ENCODE results near the gene NDRG2.
"Not testable (repeated sequence)": the region's sequence is repeated elsewhere in the genome, so short reads cannot be mapped to it uniquely, and the experiment has no call there.

Gene NDRG2

GRCh38 chr14:21033133-21033698, 8.4 kb upstream of the NDRG2 start:
- no peak for DNase-seq

- no peak for DNase-seq
Measured at GRCh38 chr14:21032326-21033132, 7.7 kb upstream of the NDRG2 start.

- no peak for DNase-seq
Measured at GRCh38 chr14:21030531-21030930, 5.7 kb upstream of the NDRG2 start.

GRCh38 chr14:21029917-21030316, 5.1 kb upstream of the NDRG2 start, which contains the start of gene TPPP2:
TPPP2 (plus strand) TSS chr14:21030217; CDS start chr14:21030582, 365 bp downstream.
- DNase-seq = no peak

- no peak for DNase-seq
Measured at GRCh38 chr14:21026988-21027315, 2.1 kb upstream of the NDRG2 start.

- no peak for DNase-seq
Measured at GRCh38 chr14:21026274-21026987, 1.6 kb upstream of the NDRG2 start.

GRCh38 chr14:21025371-21026273, 761 bp upstream of the NDRG2 start:
- DNase-seq = peak; percentile 14

GRCh38 chr14:21023817-21024584, 860 bp downstream of the NDRG2 start:
- peak in 1 of 2 experiments; percentile 24 for DNase-seq

- DNase-seq = no peak
Measured at GRCh38 chr14:21023174-21023573, 1.7 kb downstream of the NDRG2 start.

- no peak for DNase-seq
Measured at GRCh38 chr14:21022686-21023085, 2.2 kb downstream of the NDRG2 start.

GRCh38 chr14:21020977-21021545, 3.8 kb downstream of the NDRG2 start:
- no peak for DNase-seq

GRCh38 chr14:21019366-21019765, 5.5 kb downstream of the NDRG2 start:
- no peak for DNase-seq

- no peak for DNase-seq
Measured at GRCh38 chr14:21018781-21019180, 6.1 kb downstream of the NDRG2 start.

GRCh38 chr14:21018286-21018685, 6.6 kb downstream of the NDRG2 start:
- no peak for DNase-seq

- DNase-seq = no peak
Measured at GRCh38 chr14:21017528-21018245, 7.2 kb downstream of the NDRG2 start.

- no peak for DNase-seq
Measured at GRCh38 chr14:21016413-21017190, 8.3 kb downstream of the NDRG2 start.

- DNase-seq = no peak
Measured at GRCh38 chr14:21015312-21015711, 9.5 kb downstream of the NDRG2 start.

- DNase-seq = peak; percentile 88 to 89
Measured at GRCh38 chr14:21014761-21015190, 10.1 kb downstream of the NDRG2 start.

- no peak for DNase-seq
Measured at GRCh38 chr14:21011136-21011535, 13.7 kb downstream of the NDRG2 start.

- DNase-seq = not testable (repeated sequence)
Measured at GRCh38 chr14:21009721-21010120, 15.1 kb downstream of the NDRG2 start.
